ENCODE results near the gene DIS3L2. TPM values are rescaled to one million over a fixed set of nuclear protein-coding genes. Genes with fewer than 3 reads are reported as not detected.

The DIS3L2 gene
- total RNA-seq, 4 donors from 2014 or later, result 40.6 to 105 (median 43.9) TPM

DNA sequence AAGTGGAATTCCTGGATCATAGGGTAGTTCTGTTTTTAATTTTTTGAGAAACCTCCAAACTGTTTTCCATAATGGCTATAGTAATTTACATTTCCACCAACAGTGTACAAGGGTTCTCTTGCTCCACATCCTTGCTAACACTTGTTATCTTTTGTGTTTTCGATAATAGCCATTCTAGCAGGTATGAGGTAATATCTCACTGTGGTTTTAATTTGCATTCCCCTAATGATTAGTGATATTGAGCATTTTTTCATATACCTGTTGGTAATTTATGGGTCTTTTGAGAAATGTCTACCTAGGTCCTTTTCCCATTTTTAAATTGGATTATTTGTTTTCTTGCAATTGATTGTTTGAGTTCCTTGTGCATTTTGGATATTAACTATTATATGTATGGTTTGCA, 39.6 kb downstream of the DIS3L2 start:
- 91% methylated on average over 1 of the region's 1 CpG for WGBS
- no peak for DNase-seq (ENCODE audit: low spot score in 2 of 2)
- no peak overlapping the region for H3K27ac ChIP-seq
- no peaks in the 10 kb centered on the region for H3K4me1 ChIP-seq
- H3K9me3 ChIP-seq, result no peaks in the 10 kb centered on the region
- TF ChIP-seq POLR2AphosphoS5 (IDR thresholded peaks at IDR 0.05), result no peak
- TF ChIP-seq, protein P1, sequence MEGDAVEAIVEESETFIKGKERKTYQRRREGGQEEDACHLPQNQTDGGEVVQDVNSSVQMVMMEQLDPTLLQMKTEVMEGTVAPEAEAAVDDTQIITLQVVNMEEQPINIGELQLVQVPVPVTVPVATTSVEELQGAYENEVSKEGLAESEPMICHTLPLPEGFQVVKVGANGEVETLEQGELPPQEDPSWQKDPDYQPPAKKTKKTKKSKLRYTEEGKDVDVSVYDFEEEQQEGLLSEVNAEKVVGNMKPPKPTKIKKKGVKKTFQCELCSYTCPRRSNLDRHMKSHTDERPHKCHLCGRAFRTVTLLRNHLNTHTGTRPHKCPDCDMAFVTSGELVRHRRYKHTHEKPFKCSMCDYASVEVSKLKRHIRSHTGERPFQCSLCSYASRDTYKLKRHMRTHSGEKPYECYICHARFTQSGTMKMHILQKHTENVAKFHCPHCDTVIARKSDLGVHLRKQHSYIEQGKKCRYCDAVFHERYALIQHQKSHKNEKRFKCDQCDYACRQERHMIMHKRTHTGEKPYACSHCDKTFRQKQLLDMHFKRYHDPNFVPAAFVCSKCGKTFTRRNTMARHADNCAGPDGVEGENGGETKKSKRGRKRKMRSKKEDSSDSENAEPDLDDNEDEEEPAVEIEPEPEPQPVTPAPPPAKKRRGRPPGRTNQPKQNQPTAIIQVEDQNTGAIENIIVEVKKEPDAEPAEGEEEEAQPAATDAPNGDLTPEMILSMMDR (IDR thresholded peaks at IDR 0.05), result no peak
- TF ChIP-seq POLR2A (IDR thresholded peaks at IDR 0.05), result no peak
- TF ChIP-seq EP300 (IDR thresholded peaks at IDR 0.05), result no peak
- no peak overlapping the region for H3K4me3 ChIP-seq
- H3K27me3 ChIP-seq, result no peaks in the 10 kb centered on the region
- no peaks in the 10 kb centered on the region for H3K36me3 ChIP-seq

DNA sequence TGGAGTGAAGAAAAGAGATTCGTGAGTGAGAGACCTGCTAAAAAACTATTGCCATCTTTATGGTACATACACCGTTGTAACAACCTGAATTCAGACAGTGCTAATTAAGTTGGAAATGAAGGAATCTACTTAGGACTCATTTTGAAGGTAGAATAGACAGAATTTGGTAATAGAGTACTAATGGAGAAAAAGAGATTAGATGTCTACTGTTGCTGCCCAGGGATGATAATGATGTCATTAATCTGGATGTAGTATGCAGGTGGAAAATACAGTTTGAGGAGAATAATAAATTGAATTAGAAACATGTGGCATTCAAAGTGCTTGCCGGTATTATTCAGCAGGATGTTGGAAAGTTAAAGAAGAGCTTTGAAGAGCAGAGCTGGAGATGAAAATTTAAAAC, 44.7 kb downstream of the DIS3L2 start:
- Histone ChIP-seq H3K9me3 (no peaks in the 10 kb centered on the region), H3K4me1 (no peaks in the 10 kb centered on the region), H3K36me3 (no peaks in the 10 kb centered on the region), H3K4me3 (no peak overlapping the region), H3K27ac (no peak overlapping the region), H3K27me3 (no peaks in the 10 kb centered on the region)
- WGBS, result 91% methylated on average over 3 of the region's 3 CpGs
- TF ChIP-seq POLR2AphosphoS5 (IDR thresholded peaks at IDR 0.05) (no peak), EP300 (IDR thresholded peaks at IDR 0.05) (no peak), POLR2A (IDR thresholded peaks at IDR 0.05) (no peak)
- TF ChIP-seq, protein P1 (IDR thresholded peaks at IDR 0.05), result no peak
- DNase-seq (ENCODE audit: low spot score in 2 of 2), result no peak

DNA sequence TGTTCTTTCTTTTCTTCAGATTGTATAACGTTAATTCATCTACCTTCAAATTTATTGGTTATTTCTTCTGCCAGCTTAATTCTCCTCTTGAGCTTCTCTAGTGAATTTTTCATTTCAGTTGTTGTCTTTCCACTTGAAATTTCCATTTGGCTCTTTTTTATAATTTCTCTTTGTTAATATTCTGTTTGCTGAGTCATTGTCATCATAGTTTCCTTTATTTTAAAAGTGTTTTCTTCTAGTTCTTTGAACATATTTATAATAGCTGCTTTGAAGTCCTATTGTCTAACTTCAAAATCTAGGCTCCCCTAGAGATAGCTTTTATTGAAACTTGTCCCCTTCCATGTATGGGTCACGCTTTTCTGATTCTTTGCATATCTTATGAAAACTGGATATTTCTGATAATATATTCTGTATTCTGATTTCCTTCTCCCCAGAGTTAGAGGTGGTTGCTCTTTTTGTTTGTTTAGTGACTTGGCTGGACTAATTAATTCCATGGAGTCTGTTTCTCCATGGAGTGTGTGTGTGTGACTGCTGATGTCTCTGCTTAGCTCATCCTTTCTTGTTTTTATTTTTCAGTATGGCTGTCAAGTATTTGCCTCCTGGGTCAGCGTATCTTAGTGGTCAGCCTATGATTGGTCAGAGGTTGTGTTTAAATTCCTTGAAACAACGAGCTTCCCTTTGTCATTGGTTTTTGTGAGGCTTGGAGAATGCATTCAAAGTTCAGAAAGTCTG, 47.6 kb downstream of the DIS3L2 start:
- Histone ChIP-seq H3K27me3 (no peaks in the 10 kb centered on the region), H3K36me3 (no peaks in the 10 kb centered on the region), H3K4me1 (peaks cover 12% of the 10 kb centered on the region), H3K9me3 (no peaks in the 10 kb centered on the region), H3K4me3 (no peak overlapping the region), H3K27ac (no peak overlapping the region)
- no peak for DNase-seq (ENCODE audit: low spot score in 2 of 2)
- TF ChIP-seq, protein P1 (IDR thresholded peaks at IDR 0.05), result no peak
- TF ChIP-seq POLR2AphosphoS5 (IDR thresholded peaks at IDR 0.05) (no peak), POLR2A (IDR thresholded peaks at IDR 0.05) (no peak), EP300 (IDR thresholded peaks at IDR 0.05) (no peak)
- WGBS, result 87% methylated on average over 4 of the region's 4 CpGs

DNA sequence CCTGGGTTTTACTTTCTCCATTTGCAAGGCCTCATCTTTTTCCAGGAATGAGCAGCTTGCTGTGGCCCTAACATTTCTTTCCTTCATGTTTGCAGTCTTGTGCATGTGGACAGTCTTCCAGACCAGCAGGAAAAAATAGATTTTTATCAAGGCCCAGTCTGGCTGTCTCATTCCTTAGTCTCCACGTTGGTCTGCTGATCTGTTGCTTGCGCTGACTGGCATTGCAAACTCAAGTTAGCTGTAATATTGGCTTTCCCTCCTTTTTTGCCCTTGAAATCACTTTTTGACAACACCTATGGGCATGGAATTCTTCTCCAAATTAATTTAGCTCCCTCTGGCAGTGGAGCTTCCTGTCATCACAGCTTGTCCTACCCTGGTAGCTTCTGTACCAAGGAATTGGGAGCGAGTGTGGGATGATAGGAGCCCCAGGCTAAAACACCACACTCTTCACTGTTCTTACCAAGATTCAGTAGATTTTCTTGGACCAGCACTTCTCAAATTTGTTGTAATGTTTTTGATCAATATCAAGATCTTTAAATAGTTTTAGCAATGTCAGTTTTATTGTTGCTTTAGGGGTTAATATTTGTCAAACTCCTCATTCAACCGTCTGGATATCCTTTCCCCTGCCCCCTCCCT, 48.2 kb downstream of the DIS3L2 start:
- 86% methylated on average over 4 of the region's 4 CpGs for WGBS
- Histone ChIP-seq H3K36me3 (no peaks in the 10 kb centered on the region), H3K27me3 (no peaks in the 10 kb centered on the region), H3K27ac (no peak overlapping the region), H3K4me3 (no peak overlapping the region), H3K9me3 (no peaks in the 10 kb centered on the region), H3K4me1 (peaks cover 13% of the 10 kb centered on the region)
- TF ChIP-seq POLR2A (IDR thresholded peaks at IDR 0.05) (no peak), EP300 (IDR thresholded peaks at IDR 0.05) (no peak), POLR2AphosphoS5 (IDR thresholded peaks at IDR 0.05) (no peak)
- TF ChIP-seq, protein P1 (IDR thresholded peaks at IDR 0.05), result no peak
- no peak for DNase-seq (ENCODE audit: low spot score in 2 of 2)

DNA sequence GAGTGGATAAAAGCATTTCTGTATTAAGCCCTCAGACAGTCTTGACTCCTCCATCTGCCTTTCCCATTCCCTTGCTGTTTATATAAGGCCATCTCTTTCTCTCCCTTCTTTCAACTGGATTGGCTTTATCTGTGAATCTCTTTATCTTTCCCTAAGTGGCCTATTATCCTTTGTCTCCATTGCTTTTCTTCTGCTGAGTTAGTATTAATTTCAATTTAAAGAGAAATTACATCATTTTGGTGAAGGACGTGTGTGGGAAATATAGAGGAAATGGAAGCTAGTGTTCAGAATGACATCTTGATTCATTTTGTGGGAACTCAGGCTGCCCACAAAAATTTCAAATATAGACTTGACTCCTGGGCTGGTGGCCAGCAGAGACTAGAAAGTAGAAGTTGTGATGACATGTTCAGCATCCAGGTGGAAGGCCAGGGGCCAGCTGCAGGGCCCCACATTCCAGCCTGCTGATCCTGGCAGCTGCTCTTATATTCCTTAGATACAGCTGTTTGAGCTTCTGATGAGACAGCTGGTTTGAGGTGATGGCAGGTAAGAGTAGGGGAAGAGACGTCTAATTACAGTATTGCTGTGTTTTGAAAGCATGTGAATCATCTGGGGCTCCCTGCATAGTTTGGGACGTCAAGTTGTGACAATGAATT, 52.3 kb downstream of the DIS3L2 start:
- H3K9me3 ChIP-seq, result no peaks in the 10 kb centered on the region
- TF ChIP-seq POLR2A (IDR thresholded peaks at IDR 0.05) (no peak), POLR2AphosphoS5 (IDR thresholded peaks at IDR 0.05) (no peak), EP300 (IDR thresholded peaks at IDR 0.05) (no peak)
- TF ChIP-seq, protein P1 (IDR thresholded peaks at IDR 0.05), result no peak
- DNase-seq (ENCODE audit: low spot score in 2 of 2), result no peak
- no peak overlapping the region for H3K4me3 ChIP-seq
- WGBS, result 41% methylated on average over 3 of the region's 3 CpGs
- no peaks in the 10 kb centered on the region for H3K27me3 ChIP-seq
- peaks cover 18% of the 10 kb centered on the region for H3K36me3 ChIP-seq
- H3K27ac ChIP-seq, result no peak overlapping the region
- peaks cover 13% of the 10 kb centered on the region for H3K4me1 ChIP-seq
